AG10803 (cell line): ENCODE data around the gene PDE4A.

Source experiments
- DNase-seq: peaks from one replicate; pipeline ENCODE4 v3.0.0; 2010; ENCODE audit warnings: low read depth
- H3K4me3 ChIP-seq: 2 replicates; pipeline ENCODE4 v1.5.1; 2011; ENCODE audit warnings: mild to moderate bottlenecking, low read length, control low read depth
- TF ChIP-seq, protein P1 (sequence below): conservative IDR thresholded peaks from 2 replicates; pipeline ENCODE4 v1.5.1; 2011; ENCODE audit warnings: mild to moderate bottlenecking, low read length, control low read depth, inconsistent platforms

The PDE4A gene

DNA sequence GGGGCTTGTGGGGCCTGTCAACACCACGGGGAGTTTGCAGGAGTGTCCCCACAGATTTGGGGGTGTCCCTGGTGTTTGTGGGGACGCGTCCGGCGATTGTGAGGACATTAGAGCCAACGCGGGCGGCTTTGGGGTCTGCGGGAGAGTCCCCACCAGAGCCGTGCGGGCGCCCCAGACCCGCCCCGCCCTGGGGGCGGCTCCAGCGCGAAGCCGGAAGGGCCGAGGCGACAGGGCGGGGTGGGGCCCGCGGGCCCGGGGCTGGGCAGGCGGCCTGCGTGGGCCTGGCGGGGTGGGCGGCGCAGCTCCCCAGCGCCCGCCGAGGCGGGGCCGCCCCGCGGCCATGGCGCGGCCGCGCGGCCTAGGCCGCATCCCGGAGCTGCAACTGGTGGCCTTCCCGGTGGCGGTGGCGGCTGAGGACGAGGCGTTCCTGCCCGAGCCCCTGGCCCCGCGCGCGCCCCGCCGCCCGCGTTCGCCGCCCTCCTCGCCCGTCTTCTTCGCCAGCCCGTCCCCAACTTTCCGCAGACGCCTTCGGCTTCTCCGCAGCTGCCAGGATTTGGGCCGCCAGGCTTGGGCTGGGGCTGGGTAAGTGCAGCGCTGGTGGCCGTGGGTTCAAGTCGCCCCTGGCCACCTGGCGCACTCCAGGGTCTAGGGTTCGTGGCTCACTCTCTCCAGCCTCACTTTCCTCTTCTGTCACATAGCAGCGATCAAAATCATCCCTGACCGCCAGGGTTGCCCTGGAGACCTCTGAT, 10.3 kb downstream of the PDE4A start:
- DNase-seq: peak; percentile 62
- TF ChIP-seq, protein P1, sequence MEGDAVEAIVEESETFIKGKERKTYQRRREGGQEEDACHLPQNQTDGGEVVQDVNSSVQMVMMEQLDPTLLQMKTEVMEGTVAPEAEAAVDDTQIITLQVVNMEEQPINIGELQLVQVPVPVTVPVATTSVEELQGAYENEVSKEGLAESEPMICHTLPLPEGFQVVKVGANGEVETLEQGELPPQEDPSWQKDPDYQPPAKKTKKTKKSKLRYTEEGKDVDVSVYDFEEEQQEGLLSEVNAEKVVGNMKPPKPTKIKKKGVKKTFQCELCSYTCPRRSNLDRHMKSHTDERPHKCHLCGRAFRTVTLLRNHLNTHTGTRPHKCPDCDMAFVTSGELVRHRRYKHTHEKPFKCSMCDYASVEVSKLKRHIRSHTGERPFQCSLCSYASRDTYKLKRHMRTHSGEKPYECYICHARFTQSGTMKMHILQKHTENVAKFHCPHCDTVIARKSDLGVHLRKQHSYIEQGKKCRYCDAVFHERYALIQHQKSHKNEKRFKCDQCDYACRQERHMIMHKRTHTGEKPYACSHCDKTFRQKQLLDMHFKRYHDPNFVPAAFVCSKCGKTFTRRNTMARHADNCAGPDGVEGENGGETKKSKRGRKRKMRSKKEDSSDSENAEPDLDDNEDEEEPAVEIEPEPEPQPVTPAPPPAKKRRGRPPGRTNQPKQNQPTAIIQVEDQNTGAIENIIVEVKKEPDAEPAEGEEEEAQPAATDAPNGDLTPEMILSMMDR: no peak
- H3K4me3 ChIP-seq: peak overlapping the region; percentile 82

- TF ChIP-seq, protein P1: no peak
- peak overlapping the region; percentile 82 for H3K4me3 ChIP-seq
- DNase-seq: peak; percentile 40
Measured at GRCh38 chr19:10431254-10431942, 11.1 kb downstream of the PDE4A start.

- peak; percentile 47 for DNase-seq
- peak overlapping the region; percentile 82 for H3K4me3 ChIP-seq
- TF ChIP-seq, protein P1: no peak
Measured at GRCh38 chr19:10431943-10432735, 11.8 kb downstream of the PDE4A start.

- DNase-seq: no peak
- H3K4me3 ChIP-seq: peak overlapping the region; percentile 82
- TF ChIP-seq, protein P1: no peak
Measured at GRCh38 chr19:10432736-10433130, 12.4 kb downstream of the PDE4A start.

DNA sequence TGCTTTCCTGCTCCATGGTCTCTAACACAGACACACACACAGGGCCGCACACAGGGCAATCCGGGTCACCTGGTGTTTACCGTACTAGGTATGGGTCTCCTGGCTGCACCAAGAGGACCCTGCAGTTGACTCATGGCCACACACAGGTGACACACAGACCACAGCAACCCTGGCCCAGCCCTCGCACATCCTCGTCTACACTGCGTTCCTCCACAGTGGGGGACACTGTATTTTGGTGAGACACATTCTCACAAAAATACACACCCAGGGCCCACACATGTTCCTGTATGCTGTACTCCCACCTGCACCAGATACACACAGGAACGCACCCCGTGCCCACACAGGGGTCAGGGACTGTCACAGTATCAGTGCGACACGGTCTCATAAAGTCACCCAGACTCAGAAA, 12.8 kb downstream of the PDE4A start:
- TF ChIP-seq, protein P1: no peak
- peak overlapping the region; percentile 7; the same call in 1 of the 2 replicates for H3K4me3 ChIP-seq
- no peak for DNase-seq

DNA sequence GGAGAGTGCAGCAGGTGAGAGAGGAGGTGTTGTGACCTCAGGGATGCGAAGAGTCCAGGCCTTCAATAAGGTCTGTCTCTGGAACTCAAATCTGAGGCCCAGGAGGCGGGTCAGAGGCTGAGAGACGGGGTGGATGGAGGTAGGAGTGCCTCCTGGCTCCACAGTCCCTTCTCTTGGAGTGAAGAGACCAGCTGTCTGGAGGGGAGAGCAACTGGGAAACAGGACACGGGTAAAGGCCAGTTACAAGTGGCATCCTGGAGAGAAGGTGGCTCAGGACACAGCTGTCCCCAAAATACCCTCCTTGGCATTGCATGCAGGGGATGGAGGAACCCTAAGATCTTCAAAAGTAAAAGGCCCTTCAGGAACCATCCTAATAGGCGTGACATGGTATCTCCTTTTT, 19.2 kb downstream of the PDE4A start:
- no peak for DNase-seq
- TF ChIP-seq, protein P1: no peak
- H3K4me3 ChIP-seq: no peak overlapping the region
